Cardiac fibroblast (primary cell): ENCODE data around the gene UCK1.
A peak's percentile ranks its signal among the peaks of the same experiment; 100 is the strongest.

ENCODE experiments used
- DNase-seq, 2 donors: peaks; one replicate each; pipeline versions ENCODE4 v3.0.0 to v3.0.0-alpha.2; 2010; ENCODE audit warnings: low read depth in 2 of 2
- H3K4me3 ChIP-seq, 2 donors: replicated peaks in 1 of 2; 1 replicate in 1 of 2; 2 replicates in 1 of 2; pipeline ENCODE4 v1.5.1; 2011; ENCODE audit warnings: low read depth in 2 of 2, low read length in 2 of 2, mild to moderate bottlenecking in 2 of 2, moderate library complexity in 1 of 2
- TF ChIP-seq, protein P1 (sequence below): IDR thresholded peaks from one replicate; pipeline ENCODE4 v1.5.1; 2011; ENCODE audit warnings: low read depth, mild to moderate bottlenecking, low read length, inconsistent platforms

Gene UCK1

GRCh38 chr9:131511880-131512279, 19.2 kb downstream of the UCK1 start:
- no peak overlapping the region for H3K4me3 ChIP-seq
- no peak for DNase-seq
- TF ChIP-seq, protein P1, sequence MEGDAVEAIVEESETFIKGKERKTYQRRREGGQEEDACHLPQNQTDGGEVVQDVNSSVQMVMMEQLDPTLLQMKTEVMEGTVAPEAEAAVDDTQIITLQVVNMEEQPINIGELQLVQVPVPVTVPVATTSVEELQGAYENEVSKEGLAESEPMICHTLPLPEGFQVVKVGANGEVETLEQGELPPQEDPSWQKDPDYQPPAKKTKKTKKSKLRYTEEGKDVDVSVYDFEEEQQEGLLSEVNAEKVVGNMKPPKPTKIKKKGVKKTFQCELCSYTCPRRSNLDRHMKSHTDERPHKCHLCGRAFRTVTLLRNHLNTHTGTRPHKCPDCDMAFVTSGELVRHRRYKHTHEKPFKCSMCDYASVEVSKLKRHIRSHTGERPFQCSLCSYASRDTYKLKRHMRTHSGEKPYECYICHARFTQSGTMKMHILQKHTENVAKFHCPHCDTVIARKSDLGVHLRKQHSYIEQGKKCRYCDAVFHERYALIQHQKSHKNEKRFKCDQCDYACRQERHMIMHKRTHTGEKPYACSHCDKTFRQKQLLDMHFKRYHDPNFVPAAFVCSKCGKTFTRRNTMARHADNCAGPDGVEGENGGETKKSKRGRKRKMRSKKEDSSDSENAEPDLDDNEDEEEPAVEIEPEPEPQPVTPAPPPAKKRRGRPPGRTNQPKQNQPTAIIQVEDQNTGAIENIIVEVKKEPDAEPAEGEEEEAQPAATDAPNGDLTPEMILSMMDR: no peak

DNA sequence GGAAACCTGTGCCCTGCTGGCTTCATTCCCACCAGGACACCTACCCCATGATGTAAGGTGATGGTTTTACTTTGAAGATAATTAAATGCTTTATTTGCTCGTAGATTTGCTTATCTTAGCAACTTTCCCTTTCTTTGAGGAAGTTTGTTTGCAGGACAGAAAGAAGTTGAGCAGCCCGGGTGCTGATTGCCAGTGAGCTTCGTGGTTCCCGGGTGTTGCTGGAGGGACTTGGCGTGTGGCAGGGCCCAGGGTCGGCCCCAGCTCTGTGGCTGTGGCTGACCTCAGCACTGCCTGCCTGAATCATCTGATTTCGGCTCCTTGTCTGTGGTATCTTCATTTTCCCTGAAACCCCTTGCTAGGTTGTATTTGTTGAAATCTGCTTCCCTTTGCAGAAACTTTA, 19.6 kb downstream of the UCK1 start:
- TF ChIP-seq, protein P1: no peak
- DNase-seq: no peak
- no peak overlapping the region for H3K4me3 ChIP-seq

DNA sequence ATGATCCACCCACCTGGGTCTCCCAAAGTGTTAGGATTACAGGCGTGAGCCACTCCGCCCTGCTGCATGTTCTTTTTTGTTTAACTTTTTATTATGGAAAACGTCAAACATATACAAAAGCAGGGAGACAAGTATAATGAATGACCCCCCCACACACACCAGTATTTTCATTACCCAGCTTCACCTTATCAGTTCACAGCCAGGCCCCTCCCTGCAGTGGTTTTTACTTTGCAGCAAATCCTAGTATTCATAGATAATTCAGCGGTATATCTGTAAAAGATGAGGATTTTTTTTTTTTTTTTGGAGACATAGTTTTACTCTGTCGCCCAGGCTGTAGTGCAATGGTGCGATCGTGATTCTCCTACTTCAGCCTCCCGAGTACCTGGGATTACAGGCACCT, 26.1 kb downstream of the UCK1 start:
- TF ChIP-seq, protein P1: no peak
- H3K4me3 ChIP-seq: no peak overlapping the region
- no peak for DNase-seq

DNA sequence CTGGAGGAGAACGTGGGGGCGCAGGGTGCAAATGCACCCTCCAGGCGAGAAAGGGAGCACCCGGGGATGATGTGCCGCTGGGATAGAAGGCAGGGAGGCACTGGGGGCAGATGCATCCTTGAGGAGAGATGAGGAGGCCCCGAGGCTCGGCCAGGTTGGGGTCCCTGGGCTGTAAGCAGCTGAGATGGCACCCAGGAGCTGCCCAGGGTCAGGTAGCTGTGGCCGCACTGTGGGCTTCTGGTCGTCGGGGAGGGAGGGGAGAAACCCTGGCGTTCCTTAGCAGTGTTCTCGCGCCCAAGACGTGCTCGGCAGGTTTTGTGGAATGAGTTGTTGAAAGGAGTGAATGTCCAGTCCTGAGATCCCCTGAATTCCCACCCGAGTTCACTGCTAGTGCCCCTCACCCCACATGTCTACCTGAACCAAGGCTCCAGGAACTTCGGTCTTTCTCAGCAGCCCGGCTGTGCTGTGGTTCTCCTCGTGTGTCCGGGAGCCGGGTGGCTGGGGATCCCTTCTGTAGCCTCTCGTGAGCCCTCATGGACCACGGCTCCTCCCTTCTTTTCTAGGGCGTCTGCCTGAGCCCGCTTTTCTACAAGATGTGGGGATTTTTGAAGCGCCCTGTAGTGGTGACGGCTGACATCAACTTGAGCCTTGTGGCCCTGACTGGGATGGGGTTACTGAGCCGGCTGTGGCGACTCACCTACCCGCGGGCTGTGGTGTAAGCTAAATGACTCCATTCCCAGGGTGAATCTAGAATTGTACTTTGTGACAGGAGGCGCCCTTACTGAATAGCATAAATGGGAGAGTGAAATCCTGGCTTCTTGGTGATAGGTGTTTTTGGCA, 27.2 kb downstream of the UCK1 start:
- H3K4me3 ChIP-seq: peak overlapping the region; percentile 82 to 88
- TF ChIP-seq, protein P1: no peak
- DNase-seq: peak in 1 of 2 donors; percentile 37

DNA sequence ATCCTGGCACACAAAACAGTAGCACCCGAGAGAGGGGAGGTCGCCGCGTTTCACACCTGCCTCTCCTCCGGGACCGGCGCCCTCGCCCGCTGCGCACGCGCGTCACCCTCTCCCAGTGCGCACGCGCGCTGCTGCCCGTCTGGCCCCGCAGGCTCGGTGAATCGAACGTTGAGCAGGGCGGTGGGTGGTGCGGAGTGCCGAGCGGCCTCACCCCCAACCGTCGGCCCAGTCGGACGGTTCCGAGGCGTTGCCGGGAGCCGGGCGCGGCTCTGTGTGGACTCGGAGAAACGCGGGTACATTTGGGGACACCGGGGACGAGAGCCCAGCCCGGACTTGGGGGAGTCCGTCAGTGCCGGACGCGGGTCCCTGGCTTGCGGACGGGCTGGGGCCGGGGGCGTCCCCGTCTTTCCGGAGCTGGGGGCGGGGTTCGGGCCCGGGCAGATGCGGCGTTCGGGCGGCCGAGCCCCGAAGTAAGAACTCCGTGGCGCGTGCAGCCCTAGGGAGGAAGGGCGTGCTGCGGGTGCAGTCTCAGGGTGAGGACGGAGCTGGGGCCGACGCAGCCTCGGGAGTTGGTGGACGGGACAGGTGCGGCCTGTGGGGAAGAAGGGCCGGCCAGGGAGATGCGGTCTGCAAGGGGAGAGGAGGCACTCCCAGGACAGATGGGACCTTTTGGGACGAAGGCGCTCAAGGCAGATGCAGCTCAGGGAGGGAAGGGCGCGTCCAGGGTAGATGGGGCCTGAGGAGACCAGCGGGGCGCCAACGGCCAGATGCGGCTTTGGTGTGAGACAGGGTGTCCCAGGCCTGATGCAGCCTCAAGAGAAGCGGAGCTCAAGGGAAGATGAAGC, 28.1 kb downstream of the UCK1 start, which contains the start of gene POMT1:
TSS of gene POMT1 (plus strand) at position 138 of the 845 bp plus-strand sequence. CDS start 1,301 bp downstream, outside the sequence.
- TF ChIP-seq, protein P1: no peak
- peak within 1 kb of the TSS; percentile 82 to 88 for H3K4me3 ChIP-seq
- DNase-seq: peak; percentile 78 to 86

DNA sequence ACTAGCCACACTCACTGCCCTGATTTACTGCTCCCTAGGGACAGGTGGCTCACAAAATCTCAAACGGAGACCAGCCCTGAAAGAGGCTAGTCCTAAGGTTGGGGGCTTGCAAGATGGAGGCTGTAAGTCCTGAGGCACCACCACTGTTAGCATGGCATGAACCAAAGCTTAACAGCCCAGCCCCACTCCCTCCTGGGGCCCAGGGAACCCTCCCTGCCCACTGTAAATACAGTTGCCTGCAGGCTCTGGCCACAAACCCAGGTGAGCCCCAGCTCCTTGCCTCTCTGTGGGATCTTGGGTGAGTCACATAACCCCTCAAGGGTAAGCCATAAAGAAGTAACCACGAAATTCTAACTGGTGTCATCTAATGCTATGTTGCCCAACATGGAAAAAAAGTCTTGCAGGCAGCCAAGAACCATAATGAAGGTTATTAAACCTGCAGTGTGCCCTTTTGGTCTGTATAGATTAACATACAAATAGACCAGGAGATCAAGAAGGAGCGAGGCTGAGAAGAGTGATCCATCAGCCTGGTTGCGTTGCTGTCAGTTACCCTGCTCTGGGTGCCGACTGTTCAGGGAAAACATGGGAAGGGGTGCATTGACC, 30.0 kb downstream of the UCK1 start:
- TF ChIP-seq, protein P1: no peak
- no peak overlapping the region for H3K4me3 ChIP-seq
- DNase-seq: peak; percentile 16 to 49
